NCI-H82 treated with DMSO at 0.1 percent for 48 hours (cell line): ENCODE results near the gene ARHGAP45.
"Not testable (repeated sequence)": the region's sequence is repeated elsewhere in the genome, so short reads cannot be mapped to it uniquely, and the experiment has no call there.

ENCODE experiments used
- DNase-seq: peaks from one replicate; lab custom pipeline; 2025; ENCODE audit not compliant: unreplicated experiment; lab: John Stamatoyannopoulos, UW

ARHGAP45 gene

DNA sequence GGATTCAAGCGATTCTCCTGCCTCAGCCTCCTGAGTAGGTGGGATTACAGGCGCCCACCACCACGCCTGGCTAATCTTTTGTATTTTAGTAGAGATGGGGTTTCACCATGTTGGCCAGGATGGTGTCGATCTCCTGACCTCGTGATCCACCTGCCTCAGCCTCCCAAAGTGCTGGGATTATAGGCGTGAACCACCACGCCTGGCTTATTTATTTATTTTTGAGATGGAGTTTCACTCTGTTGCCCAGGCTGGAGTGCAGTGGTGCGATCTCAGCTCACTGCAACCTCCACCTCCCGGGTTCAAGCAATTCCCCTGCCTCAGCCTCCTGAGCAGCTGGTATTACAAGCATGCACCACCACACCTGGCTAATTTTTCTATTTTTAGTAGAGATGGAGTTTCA, 47.8 kb downstream of the ARHGAP45 start:
- DNase-seq: not testable (repeated sequence)

DNA sequence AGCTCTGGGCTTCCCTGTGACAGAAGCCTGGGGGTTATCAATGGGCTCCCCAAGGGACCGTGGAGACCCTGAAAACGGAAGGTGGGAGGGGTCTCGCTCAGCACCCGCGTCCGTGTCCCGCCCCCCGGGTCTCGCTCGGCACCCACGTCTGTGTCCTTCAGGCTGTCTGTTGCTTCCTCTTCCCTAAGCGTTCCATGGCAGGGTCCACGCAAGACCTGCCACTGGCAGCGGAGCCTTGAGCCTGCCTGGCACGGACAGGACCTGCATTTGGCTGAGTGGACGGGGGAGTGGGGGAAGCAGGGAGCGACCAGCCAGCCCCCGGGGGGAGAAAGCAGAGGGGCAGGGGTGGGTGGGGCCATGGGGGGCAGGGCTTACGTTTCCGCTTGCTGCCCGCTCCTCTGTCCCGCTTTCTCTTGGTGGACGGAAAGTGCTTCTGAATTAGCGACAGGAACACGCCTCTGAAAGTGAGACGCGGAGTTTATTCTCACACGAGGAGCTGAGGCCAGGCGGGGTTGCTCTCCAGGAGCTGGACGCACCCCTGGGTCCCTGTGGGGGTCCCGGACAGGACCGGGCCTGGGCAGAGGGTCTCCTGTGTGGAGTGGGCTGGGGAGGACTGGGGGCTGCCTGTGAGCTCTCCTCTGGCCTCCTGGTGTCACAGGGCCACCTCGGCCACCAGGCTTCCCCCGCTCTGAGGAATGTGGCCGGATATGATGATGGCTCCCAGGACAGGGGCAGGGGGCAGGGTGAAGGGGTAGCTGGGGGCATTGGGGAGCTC, 48.9 kb downstream of the ARHGAP45 start:
- no peak for DNase-seq

DNA sequence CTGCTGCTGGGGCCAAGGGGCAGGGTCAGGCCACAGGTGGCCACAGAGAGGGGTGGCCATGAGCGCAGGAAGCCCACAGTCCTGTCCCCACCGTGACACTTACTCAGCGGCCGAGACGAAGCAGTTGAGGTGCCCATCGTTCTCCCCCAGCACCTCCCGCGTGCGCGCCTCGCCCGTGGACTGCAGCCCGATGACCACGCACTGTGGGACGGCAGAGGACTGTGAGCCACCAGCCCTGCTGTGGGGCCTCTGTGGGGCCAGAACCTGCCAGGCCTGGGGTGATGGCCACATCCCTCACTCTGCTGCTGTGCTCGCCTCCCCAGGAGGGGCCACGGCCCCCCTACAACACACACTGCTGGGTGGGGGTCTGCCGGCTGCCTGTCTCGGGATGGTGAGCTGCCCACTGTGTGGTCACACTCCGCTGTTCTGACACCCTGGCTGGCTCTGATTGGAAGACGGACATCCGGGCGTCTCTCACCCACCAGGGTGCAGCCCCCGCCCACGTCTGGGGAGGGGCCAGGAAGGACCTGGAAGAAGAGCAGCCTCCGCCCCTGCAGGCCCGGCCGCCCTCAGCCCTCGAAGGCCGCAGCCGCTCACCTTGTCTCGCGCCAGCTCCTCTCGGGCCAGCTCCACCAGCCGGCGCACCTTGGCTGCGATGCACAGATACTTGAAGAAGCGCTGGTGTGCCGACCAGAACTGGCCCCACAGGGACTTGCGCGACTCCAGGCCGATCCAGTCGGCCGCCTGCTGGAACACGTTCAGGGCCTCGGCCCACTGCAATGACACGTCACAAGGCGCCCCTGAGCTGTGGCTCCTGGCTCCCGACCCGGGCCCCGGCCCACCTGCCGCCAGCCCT, 50.0 kb downstream of the ARHGAP45 start:
- no peak for DNase-seq

DNA sequence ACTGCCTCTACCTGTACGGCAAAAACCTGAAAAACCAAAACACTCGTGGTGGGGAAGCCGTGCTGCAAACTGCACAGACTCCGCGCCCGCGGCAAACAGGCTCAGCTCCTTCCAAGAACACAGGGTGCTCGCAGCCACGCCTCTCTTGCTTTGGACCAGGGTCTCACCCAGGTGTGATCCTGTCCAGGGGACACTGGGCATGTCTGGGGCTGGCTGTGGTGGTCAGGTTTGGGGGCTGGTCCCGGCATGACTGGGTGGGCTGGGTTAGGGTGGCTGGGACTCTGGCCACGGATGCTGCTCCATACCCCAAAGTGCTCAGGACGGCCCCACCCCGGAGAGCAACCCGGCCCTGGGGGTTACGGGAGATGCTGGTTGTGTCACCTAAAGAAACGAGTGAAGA, 50.7 kb downstream of the ARHGAP45 start:
- DNase-seq: no peak

DNA sequence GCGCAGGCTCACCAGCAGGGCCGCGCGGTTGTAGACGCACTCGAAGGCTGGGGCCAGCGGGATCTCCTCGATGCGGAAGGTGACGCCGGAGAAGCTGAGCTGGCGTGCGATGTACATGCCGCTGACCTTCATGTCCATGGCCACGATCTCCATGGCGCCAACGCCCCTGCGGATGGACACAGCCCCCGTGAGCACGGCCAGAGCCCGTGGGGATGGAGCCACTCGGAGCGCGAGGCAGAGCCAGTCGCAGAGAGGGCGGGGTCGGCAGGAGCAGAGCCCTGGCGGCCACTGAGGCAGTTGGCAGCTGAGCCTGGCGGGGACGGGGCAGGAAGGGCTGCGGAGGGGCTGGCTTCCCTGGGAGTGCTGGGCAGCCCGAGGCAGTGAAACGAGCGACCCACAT, 52.0 kb downstream of the ARHGAP45 start:
- no peak for DNase-seq

DNA sequence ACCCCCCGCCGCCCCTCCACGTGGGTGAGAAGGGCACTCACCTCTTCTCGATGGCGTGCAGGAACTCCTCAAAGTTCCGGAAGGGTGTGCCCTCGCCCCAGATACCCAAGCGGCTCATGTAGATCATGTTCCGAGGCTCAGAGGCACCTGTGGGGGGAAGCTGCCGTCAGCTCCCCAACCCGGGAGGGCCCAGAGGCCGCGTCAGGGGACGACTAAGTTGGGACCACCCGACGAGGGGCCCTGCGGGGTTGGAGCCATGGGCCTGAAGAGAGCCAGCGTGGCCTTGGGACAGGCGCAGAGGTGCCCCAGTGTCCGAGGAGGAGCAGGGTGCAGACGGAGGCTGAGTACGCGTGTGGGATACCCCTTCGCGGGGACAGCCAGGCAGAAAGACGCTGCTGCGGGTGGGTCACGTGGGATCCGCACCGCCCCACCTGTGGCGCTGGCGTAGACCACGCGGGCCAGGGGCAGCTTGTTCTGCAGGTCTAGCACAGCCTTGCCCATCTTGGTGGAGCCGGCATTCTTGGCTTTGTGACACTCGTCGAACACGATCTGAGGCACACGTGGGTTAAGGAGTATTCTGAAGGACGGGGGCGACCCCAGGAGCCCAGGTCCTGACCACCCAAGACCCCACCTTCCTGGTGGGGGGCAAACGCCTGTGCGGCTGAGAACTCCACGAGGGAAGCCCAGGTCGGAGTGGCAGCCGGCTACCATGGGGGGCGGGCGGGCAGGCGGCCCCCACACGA, 52.7 kb downstream of the ARHGAP45 start:
- DNase-seq: no peak

DNA sequence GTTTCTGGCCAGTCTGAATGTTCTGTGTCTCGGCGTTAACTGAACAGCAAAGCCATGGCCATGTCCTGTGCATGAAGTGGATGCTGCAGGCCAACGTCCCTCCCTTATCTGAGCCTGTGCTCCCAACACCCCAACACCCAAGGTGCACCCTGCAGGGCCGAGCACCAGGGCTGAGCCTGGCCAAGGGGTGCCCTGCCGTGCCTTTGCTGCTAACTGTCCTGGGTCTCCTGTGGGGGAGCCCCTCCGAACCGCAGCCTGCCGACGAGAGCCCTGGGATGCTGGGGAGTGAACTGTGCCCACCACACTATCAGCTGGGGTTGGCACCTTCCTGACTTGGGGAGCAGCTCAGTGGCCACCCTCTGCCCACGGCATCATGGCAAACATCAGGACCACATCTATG, 54.4 kb downstream of the ARHGAP45 start:
- DNase-seq: no peak

DNA sequence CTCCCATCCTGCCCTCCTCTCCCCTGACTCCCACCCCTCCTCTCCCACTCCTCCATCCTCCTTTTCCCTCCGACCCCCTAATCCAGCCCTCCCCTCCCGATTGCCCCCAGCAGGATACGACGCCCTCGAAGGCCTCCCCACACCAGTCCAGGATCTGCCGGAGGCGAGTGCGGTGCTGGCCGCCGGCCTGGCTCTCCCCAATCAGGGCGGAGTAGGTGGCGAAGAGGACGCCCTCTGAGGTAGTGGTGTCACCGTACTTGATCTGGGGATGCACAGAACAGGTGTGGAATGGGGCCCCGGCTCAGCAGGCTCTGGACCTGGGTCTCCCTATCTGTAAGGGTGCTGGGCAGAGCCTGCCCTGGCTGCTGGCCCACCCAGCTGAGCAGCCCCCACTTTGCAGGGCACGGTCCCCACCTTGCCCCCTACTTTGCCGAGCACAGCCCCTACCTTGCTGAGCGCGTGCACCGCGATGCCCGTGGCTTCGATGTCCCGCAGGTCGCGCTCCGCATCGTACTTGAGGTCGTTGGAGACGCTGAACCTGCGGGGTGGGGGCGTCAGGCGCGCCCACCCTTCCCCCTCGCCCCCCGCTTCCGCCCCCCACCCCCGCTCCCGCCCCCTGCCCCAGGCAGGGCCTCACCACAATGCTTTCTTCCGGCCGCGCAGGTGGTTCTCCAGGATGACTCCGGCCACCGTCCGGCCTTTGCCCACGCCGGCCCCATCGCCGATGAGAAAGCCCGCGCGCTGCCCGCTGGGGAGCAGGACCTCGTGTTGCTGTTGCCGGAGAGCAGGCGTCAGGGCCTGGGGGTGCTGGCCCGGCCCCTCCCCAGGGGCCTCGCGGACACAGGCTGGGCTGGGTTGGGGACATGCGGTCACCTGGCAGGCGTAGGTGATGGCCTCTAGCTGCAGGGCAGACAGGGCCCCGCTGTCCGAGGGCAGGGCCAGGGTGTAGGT, 55.3 kb downstream of the ARHGAP45 start:
- no peak for DNase-seq

DNA sequence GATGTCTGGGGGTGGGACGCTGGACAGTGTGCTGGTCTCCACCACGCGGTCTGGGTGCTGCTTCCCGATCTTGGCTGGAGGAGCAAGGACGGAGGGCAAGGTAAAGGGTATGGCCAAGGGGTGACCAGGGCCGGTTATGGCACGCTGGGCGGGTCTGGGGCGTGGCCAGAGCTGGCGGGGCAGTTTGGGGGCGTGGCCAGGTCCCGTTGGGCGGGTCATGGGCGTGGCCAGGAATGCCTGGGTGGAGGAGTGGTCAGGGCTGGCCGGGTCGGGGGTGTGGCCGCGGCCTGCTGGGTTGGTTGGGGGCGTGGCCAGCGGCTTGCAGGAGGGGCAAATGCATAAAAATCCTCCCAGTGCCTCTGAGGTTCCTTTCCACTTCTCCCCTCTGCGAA, 56.0 kb downstream of the ARHGAP45 start:
- no peak for DNase-seq

DNA sequence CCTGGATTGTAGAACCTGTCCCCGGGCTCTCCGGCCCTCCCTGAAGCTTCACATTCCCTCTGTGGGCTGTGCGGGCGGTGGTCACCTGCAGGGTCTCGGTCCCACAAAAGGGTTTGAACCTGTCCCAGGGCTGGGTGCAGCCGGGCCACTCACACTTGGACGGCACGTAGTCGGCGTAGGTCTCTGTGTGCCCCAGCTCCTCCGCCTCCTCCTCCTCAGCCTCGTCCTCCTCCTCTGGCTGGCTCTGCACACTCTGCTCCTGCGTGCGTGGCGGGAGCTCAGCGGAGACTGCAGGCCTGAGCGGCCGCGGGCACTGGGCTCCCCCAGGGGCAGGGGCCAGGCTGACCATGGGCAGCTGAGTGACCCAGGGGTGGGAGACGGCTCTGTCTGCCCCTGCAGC, 56.4 kb downstream of the ARHGAP45 start:
- no peak for DNase-seq

DNA sequence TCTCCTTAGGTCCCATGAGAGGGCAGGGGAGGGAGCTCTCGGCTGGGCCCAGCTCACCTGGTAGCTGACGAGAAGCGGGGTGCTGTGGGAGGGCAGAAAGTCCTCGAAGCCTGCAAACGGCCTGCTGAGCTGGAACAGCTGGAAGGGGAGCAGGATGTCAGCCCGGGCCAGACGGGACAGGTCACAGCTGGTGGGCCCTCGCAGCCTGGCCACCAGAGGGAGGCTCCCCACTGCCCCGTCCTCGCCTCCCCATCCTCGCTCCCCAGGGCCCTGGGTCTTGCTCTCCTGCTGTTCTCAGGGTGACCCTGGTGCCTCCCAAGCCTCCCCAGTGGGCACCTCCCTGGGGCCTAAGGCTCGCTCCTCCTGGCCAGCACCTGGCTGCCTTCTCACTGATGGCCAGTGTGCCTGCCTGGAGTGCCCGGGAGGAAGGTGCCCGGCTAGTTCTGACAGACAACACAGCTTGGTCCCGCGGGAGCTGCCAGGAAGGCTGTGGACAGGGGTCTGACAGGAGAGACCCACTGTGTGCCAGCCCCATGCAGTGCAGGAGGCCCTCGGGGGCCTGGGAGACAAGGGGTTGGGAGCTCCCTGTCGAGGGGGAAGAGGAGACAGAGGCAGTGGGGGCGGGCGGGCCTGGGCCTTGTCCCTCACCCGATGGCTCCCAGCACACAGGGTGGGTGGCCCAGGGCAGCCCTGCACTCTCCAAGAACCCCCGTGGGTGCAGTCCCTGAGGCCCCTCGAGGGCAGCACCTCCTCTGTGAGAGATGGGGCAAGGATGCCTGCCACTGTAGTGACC, 57.1 kb downstream of the ARHGAP45 start:
- no peak for DNase-seq

DNA sequence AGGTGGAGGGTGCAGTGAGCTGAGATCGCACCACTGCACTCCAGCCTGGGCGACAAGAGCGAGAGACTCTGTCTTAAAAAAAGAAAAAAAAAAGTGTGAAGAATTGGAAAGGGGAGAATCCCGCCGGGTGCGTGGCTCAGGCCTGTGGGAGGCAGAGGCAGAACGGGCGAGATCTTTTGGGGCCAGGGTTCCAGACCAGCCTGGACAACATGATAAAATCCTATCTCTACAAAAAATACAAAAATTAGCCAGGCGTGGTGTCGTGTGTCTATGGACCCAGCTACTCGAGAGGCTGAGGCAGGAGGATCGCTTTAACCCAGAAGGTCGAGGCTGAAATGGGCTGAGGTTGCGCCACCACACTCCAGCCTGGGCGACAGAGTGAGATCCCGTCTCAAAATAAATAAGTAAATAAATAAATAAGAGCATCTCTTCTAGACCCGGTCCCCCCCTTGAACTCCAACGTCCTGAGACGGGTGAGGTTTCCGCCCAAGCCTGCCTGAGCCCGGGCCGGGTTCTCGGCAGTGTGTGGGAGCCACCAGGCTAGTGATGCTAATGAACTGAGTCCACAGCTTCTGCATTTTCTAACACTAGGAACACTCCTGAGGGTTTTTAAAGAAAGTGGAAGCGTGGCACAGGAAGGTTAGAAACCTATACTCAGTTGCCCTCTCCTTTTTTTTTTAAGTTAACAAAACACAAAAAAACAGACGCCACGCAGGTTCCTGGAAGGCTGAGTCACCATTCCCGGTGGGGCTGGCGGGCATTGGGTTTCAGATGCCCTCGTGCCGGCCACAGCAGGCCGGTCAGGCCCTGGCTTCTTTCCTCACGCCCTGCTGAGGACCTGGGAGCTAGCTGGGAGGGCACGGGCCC, 58.9 kb downstream of the ARHGAP45 start:
- no peak for DNase-seq

DNA sequence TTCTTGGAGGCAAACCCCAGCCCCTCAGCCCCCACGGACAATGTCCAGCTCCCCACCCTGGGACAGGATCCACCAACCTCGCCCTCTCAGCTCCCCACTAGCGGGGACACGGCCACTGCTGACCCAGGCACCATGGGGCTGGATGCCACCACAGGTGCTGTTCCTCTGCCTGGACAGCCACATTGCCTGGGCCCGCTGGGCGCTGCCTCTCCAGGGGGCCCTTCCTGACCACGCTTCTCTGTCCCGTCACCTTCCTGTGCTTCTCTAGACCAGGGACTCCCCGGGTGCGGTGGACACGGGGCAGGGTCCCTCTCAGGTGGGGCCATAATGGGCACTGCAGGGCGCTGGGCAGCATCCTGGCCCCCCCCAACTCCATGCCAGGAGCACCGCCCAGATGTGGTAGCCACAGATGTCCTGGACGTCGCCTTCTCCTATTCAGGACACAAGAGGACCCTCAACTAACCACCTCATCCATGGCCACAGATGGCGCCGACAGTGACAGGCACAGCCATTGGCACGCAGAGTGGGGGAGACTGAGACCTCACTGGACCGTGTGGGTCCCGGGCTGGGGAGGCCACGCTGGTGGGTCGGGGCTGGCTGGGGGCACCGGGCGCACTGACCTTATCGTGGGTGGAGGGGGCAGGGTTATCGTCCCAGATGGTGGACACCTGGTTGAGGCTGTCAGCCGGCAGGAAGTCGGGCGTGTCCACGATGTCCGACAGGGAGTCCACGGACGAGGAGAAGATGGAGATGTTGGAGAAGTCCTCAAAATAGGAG, 60.2 kb downstream of the ARHGAP45 start:
- DNase-seq: no peak

DNA sequence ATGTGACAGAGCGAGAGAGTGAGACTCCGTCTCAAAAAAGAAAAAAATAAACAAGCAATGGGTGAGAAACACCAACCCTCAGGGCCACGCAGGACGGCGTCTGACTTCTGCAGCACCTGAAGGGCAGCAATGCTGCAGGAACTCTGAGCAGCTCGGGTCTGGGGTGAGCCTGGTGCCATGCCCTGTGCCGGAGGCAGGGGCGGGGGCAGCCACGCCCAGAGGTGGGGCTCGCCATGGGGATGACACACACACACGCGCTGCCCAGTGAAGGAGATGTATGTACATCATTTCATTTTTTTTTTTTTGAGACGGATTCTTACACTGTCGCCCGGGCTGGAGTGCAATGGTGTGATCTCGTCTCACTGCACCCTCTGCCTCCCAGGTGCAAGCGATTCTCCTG, 61.1 kb downstream of the ARHGAP45 start:
- DNase-seq: no peak

DNA sequence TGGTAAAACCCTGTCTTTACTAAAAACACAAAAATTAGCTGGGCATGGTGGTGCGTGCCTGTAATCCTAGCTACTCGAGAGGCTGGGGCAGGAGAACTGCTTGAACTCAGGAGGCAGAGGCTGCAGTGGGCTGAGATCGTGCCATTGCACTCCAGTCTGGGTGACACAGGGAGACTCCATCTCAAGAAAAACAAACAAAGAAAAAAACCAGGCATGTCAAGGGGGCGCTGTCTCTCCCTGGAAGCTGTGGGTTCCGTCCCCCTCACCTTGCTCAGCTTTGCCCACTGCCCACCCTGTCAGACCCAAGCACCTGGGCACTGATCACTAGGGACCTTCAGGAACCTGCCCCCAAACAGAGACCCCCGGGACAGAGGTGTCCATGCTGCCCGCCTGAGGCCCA, 62.1 kb downstream of the ARHGAP45 start:
- DNase-seq: not testable (repeated sequence)

DNA sequence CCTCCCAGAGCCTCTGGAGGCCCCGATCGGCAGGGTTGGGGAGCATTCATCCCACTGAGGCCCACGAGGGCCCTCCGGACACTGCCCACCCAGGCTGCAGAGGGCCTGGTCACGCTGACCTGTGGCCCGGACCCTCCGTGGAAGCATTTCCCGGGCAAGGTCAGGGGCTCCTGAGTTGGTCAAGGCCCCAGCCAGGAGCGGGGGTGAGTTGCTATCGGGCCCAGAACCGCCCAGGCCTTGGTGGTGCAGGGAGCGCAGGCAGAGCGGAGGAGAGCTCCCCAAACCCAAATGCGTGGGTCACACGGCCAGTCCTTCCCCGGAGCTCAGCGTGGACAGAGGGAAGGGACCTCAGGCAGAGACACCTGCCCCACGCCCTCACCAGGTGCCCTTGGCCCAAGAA, 62.6 kb downstream of the ARHGAP45 start:
- DNase-seq: no peak

DNA sequence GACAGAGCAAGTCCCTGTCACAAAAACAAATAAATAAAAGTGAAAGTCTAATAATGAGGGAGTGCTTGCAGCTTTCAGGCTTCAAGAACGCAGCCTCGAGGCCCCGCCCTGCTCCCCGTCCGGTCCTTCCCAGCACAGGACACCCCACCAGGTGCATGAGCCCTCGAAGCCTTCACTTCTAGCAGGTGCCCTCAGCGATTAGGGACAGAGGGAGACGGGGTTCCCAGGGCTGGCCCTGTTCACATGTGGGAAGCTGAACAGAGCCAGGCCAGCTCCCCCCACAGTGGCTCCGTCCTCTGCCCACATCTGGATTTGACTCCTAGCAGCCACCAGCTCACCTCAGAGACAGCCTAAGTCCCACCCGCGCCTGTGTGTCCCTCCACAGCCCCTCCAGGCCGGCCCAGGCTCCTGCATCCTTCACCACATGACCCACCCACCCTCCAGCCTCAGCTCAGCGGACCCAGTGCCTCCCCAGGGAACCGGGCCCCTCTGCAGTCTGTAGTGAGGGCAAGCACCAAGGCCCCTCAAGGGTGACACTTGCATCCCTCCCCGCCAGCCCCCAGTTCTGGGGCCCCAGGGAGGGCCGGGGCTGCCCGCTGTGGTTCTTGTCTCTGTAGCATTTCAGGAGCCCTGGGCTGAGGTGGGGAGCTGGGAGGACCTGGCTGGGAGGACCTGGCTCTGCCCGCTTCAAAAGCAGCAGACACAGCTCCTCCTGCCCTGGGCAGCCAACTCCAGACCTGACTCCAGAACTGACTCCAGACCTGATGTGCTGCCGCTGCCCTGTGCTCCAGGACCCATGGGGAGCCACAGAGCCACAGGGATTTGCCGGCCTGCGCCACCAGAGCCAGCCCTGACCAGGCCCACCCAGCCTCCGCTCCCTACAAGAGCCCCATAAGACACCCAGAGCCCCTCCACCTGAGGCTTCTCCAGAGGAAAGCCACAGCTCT, 64.1 kb downstream of the ARHGAP45 start:
- DNase-seq: no peak
